Activated naive CD4-positive, alpha-beta T cell treated with anti-CD3 and anti-CD28 coated beads, Interleukin-2, amount 10 ng/mL, durations not matched to agents 7 days and 5 days (primary cell): ENCODE results near the gene POU2F1.

Experiments used
- CTCF ChIA-PET: fragments of 350-600 bp; sonication (Branson Sonifier 250); formaldehyde crosslinking; loops from one replicate; lab custom pipeline; 2021; ENCODE audit warnings: antibody characterized with exemption; lab: Charles Lee
- DNase-seq: peaks from one replicate; pipeline ENCODE4 v3.0.0-alpha.2; 2020
- H3K27ac Mint-ChIP-seq: one replicate; pipeline ENCODE4 v1.8.0; 2021; ENCODE audit warnings: mild to moderate bottlenecking, moderate library complexity, mixed read lengths
- H3K27me3 Mint-ChIP-seq: one replicate; pipeline ENCODE4 v1.8.0; 2021; ENCODE audit warnings: mild to moderate bottlenecking, mixed read lengths
- H3K36me3 Mint-ChIP-seq: one replicate; pipeline ENCODE4 v1.8.0; 2021; ENCODE audit warnings: mixed read lengths
- H3K4me1 Mint-ChIP-seq: one replicate; pipeline ENCODE4 v1.8.0; 2021; ENCODE audit warnings: mixed read lengths
- H3K4me3 Mint-ChIP-seq: one replicate; pipeline ENCODE4 v1.8.0; 2021; ENCODE audit warnings: mild to moderate bottlenecking, moderate library complexity, mixed read lengths
- H3K9me3 Mint-ChIP-seq: one replicate; pipeline ENCODE4 v1.8.0; 2021; ENCODE audit warnings: mixed read lengths

The POU2F1 gene

DNA sequence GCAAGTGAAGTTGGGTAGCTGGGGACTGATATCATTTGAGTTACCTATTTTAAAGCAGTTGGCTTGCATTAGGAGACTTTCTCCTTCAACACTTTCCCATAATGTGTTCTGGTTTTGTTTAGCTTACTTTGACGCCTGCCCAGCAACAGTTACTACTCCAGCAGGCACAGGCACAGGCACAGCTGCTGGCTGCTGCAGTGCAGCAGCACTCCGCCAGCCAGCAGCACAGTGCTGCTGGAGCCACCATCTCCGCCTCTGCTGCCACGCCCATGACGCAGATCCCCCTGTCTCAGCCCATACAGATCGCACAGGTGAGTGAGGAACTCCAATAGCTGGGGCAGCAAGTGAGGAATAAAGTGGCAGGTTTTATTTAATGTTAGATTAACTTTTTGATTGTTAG lies 153.3 kb downstream of the POU2F1 start:
- CTCF ChIA-PET: interaction anchor here (1.0 to 1.4 kb wide), 3 partner anchors 8 to 166 kb away, joined by 3 read pairs; no protein-coding TSS in a partner anchor
- Mint-ChIP-seq H3K27ac (no peak overlapping the region), H3K9me3 (no peaks in the 10 kb centered on the region), H3K4me1 (no peaks in the 10 kb centered on the region), H3K27me3 (no peaks in the 10 kb centered on the region), H3K36me3 (peaks cover 13% of the 10 kb centered on the region), H3K4me3 (no peak overlapping the region)
- DNase-seq: no peak

DNA sequence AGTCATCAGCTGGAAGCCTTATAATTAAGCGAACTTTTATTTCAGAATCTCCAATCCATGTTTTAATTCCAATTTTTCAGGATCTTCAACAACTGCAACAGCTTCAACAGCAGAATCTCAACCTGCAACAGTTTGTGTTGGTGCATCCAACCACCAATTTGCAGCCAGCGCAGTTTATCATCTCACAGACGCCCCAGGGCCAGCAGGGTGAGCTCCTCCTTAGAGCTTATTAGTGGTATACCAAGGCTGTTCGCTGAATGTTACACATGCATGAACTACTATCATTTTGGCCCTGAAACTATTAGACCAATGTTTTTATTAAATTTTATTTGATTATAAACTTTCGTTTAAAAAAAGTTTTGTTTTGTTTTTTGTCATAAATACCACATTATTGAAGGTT lies 155.3 kb downstream of the POU2F1 start:
- Mint-ChIP-seq H3K27me3 (no peaks in the 10 kb centered on the region), H3K27ac (no peak overlapping the region), H3K4me1 (no peaks in the 10 kb centered on the region), H3K9me3 (no peaks in the 10 kb centered on the region), H3K36me3 (peaks cover 13% of the 10 kb centered on the region), H3K4me3 (no peak overlapping the region)
- no peak for DNase-seq
- CTCF ChIA-PET: interaction anchor here (1.5 kb wide), 1 partner anchor 158 kb away, joined by 3 read pairs; no protein-coding TSS in a partner anchor

DNA sequence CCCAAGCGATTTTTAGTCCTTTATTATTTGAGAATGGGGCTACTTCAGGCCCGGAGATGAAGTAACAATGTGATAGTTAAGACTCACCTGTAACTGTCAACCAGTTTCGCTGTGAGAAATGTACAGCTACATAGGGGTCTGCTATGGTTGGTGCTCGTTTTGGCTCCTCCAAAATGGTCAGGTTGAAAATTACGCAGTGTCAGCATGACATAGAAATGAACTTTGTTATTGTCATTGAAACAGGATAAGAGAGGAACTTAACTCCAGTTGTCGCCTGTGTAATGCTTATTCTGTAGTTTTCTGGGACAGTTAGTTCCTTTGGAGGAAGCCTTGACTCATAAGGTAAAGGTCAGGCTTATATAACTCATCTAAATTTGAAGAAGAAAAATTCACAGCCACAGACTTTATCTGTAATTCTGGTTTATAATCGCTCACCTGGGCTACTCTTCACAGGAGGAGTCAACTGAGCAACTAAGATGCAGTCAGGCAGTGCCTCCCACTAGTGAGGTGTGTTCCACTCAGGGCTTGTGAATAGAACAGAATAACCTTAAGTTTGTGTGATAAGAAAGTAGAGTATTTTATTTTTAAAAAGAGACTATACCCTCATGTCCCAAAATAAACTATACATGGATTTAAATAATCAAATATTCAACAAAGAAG lies 166.7 kb downstream of the POU2F1 start:
- peaks cover 28% of the 10 kb centered on the region for H3K36me3 Mint-ChIP-seq
- H3K4me3 Mint-ChIP-seq: no peak overlapping the region
- H3K27me3 Mint-ChIP-seq: no peaks in the 10 kb centered on the region
- H3K27ac Mint-ChIP-seq: no peak overlapping the region
- DNase-seq: no peak
- H3K4me1 Mint-ChIP-seq: no peaks in the 10 kb centered on the region
- CTCF ChIA-PET: no interaction called here
- H3K9me3 Mint-ChIP-seq: no peaks in the 10 kb centered on the region

DNA sequence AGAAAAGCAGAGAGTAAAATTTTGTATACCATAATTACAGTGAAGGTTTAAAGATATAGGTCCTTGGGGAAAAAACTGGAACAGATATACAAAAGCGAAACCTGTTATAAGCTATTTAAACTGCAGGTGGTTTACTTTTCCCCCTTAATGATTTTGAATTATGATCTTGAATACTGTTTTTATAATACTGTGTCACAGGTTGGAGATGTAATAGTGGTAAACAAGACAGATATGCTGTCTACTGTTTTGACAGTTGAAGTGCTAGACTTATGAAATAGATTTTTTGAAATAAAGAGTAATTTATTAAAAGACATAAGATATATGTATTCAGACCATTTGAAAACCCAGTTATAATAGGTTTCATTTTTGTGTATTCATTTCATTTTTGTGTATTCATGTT lies 168.3 kb downstream of the POU2F1 start:
- H3K4me3 Mint-ChIP-seq: no peak overlapping the region
- H3K4me1 Mint-ChIP-seq: no peaks in the 10 kb centered on the region
- H3K27me3 Mint-ChIP-seq: no peaks in the 10 kb centered on the region
- CTCF ChIA-PET: no interaction called here
- H3K36me3 Mint-ChIP-seq: peaks cover 25% of the 10 kb centered on the region
- H3K27ac Mint-ChIP-seq: no peak overlapping the region
- H3K9me3 Mint-ChIP-seq: no peaks in the 10 kb centered on the region
- no peak for DNase-seq

GRCh38 chr1:167392200-167392696 lies 171.6 kb downstream of the POU2F1 start:
- Mint-ChIP-seq H3K9me3 (no peaks in the 10 kb centered on the region), H3K27ac (no peak overlapping the region), H3K27me3 (no peaks in the 10 kb centered on the region), H3K4me3 (no peak overlapping the region), H3K36me3 (peaks cover 9% of the 10 kb centered on the region), H3K4me1 (no peaks in the 10 kb centered on the region)
- no peak for DNase-seq
- CTCF ChIA-PET: interaction anchor here (0.7 to 1.1 kb wide), 3 partner anchors 10 to 141 kb away, joined by 3 to 4 read pairs (median 3); no protein-coding TSS in a partner anchor

- no peaks in the 10 kb centered on the region for H3K27me3 Mint-ChIP-seq
- CTCF ChIA-PET: interaction anchor here (1.0 to 5.3 kb wide), 5 partner anchors 11 to 140 kb away, joined by 3 to 48 read pairs (median 6); no protein-coding TSS in a partner anchor
- no peaks in the 10 kb centered on the region for H3K9me3 Mint-ChIP-seq
- H3K4me3 Mint-ChIP-seq: no peak overlapping the region
- H3K36me3 Mint-ChIP-seq: peaks cover 23% of the 10 kb centered on the region
- no peak for DNase-seq
- peaks cover 4% of the 10 kb centered on the region for H3K4me1 Mint-ChIP-seq
- no peak overlapping the region for H3K27ac Mint-ChIP-seq
Observed at GRCh38 chr1:167400359-167400953, 179.8 kb downstream of the POU2F1 start.

DNA sequence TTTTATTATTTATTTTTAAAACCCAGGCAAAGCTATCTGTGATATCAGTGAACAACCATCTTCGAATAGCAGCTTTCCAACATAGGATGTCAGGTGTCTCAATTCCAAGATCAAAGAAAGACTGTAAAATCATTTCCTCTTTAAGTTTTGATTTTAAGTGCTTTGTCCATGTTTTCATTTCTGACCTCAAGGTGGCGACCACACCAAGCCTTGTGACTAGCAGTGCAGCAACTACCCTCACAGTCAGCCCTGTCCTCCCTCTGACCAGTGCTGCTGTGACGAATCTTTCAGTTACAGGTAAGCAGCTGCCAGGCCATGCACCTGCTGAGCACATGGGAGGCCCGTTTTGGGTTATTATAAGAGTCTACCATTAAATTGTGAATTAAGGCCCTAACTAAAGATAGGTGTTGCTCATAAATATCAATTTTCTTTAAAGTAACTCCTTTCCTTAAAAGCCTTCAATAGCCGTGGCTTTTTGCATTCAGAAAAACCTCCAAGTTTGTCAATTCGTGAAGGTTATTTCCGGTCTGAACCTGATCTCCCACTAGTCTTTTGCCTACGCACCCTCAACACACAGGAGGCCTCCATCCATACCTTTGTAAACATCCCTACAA lies 180.7 kb downstream of the POU2F1 start:
- Mint-ChIP-seq H3K4me3 (no peak overlapping the region), H3K4me1 (peaks cover 4% of the 10 kb centered on the region), H3K9me3 (no peaks in the 10 kb centered on the region), H3K27me3 (no peaks in the 10 kb centered on the region), H3K36me3 (peaks cover 30% of the 10 kb centered on the region), H3K27ac (no peak overlapping the region)
- CTCF ChIA-PET: interaction anchor here (0.7 to 5.3 kb wide), 12 partner anchors 10 to 199 kb away, joined by 3 to 48 read pairs (median 4); no protein-coding TSS in a partner anchor
- DNase-seq: peak; percentile 65

DNA sequence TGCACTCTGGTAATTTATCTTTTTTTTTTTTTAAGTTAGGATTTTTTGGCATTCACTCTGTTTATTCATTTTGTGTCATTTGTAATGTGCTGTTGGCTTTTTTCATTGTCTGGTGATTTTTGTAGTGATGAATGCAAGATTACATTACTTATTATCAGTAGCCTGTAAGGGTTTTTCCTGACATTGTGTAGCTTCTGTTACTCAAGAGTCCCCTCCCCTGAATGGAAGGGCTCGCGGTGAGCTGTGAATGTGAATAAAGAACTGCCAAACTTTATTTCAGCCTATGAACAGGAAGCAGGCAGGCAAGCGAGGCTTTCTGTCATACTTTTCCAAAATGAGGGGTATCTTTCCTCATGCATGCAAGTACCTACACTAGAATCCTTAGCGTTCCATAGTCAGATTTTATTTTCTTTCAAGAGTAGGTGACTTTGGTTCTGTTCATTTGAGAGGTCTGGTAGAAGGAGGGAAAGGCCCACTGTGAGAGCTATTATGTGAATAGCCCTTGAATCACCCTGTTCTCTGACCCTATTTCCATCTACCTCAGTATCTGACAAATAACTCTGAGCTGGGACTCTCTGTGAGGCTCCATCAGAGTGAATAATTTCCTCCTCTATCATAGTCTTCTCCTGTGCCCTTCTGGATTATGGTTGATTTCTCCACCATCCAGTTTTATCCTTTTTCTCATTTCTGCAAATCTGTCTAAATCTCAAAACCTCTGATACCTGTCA lies 183.6 kb downstream of the POU2F1 start:
- H3K4me1 Mint-ChIP-seq: peaks cover 4% of the 10 kb centered on the region
- DNase-seq: no peak
- CTCF ChIA-PET: interaction anchor here (0.8 to 5.3 kb wide), 3 partner anchors 9 to 129 kb away, joined by 3 to 48 read pairs (median 4); no protein-coding TSS in a partner anchor
- peaks cover 23% of the 10 kb centered on the region for H3K36me3 Mint-ChIP-seq
- no peaks in the 10 kb centered on the region for H3K9me3 Mint-ChIP-seq
- H3K27me3 Mint-ChIP-seq: no peaks in the 10 kb centered on the region
- H3K27ac Mint-ChIP-seq: no peak overlapping the region
- no peak overlapping the region for H3K4me3 Mint-ChIP-seq

DNA sequence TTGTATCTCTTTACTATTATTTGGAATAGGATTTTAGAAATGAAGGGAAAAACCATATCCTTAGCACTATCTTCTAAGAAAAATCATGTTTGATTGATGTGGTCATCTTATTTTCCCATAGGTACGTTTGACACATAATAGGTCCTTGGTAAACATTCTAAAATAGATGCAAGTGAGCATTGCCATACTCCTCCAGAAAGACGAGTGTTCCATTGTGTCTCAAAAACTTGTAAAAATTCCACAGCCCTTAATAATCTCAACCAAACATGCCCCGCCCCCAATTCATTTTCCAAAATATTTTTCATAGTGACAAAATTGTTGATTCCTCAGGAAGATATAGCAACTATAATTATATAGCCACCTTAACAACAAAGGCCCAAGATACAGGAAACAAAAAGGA lies 184.2 kb downstream of the POU2F1 start:
- Mint-ChIP-seq H3K4me3 (no peak overlapping the region), H3K27ac (no peak overlapping the region), H3K36me3 (peaks cover 23% of the 10 kb centered on the region), H3K27me3 (no peaks in the 10 kb centered on the region), H3K9me3 (no peaks in the 10 kb centered on the region), H3K4me1 (peaks cover 4% of the 10 kb centered on the region)
- CTCF ChIA-PET: interaction anchor here (0.8 to 5.3 kb wide), 3 partner anchors 8 to 129 kb away, joined by 3 to 48 read pairs (median 4); no protein-coding TSS in a partner anchor
- no peak for DNase-seq

DNA sequence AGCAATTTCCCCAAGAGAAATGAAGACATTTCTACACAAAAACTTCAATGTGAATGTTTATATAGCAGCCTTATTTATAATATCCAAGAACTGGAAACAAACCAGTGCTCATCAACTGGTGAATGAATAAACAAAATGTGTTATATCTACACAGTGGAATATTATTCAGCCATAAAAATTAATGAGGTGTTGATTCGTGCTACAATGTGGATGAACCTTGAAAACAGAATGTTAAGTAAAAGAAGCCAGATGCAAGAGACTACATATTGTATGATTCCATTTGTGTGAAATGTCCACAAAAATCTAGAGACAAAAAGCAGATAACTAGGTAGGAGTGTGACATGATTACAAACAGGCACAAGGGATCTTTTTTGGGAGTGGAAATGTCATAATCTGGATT lies 187.7 kb downstream of the POU2F1 start:
- H3K9me3 Mint-ChIP-seq: no peaks in the 10 kb centered on the region
- DNase-seq: no peak
- no peak overlapping the region for H3K27ac Mint-ChIP-seq
- peaks cover 34% of the 10 kb centered on the region for H3K36me3 Mint-ChIP-seq
- CTCF ChIA-PET: interaction anchor here (1.0 to 1.9 kb wide), 7 partner anchors 125 to 344 kb away, joined by 3 to 9 read pairs (median 7); no protein-coding TSS in a partner anchor
- peaks cover 8% of the 10 kb centered on the region for H3K4me1 Mint-ChIP-seq
- no peaks in the 10 kb centered on the region for H3K27me3 Mint-ChIP-seq
- no peak overlapping the region for H3K4me3 Mint-ChIP-seq

DNA sequence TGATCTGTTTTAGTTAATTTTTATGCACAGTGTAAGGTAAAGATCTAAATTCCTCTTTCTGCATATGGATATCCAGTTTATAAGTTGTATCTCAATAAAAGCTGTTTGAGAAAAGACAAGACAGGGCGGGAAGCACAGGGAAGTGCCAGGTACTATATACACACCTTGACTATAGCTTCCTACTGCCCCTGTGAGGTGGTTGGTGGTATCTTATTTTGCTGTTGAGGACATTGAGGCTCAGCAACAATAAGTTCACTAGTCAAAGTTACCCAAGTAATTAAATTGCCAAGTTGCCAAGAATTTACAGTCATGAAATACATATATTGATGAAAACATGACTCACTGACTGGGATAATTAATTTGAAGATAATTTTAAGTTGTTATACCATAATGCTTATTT lies 188.5 kb downstream of the POU2F1 start:
- Mint-ChIP-seq H3K27ac (peak overlapping the region; percentile 21), H3K4me1 (peaks cover 8% of the 10 kb centered on the region), H3K4me3 (no peak overlapping the region), H3K36me3 (peaks cover 37% of the 10 kb centered on the region), H3K27me3 (no peaks in the 10 kb centered on the region), H3K9me3 (no peaks in the 10 kb centered on the region)
- CTCF ChIA-PET: interaction anchor here (1.0 to 1.7 kb wide), 9 partner anchors 13 to 345 kb away, joined by 3 to 9 read pairs (median 4); no protein-coding TSS in a partner anchor
- no peak for DNase-seq

- no peak overlapping the region for H3K4me3 Mint-ChIP-seq
- H3K4me1 Mint-ChIP-seq: peaks cover 8% of the 10 kb centered on the region
- CTCF ChIA-PET: interaction anchor here (0.7 to 1.2 kb wide), 3 partner anchors 11 to 144 kb away, joined by 3 read pairs; no protein-coding TSS in a partner anchor
- no peaks in the 10 kb centered on the region for H3K9me3 Mint-ChIP-seq
- H3K27me3 Mint-ChIP-seq: no peaks in the 10 kb centered on the region
- H3K36me3 Mint-ChIP-seq: peaks cover 41% of the 10 kb centered on the region
- no peak overlapping the region for H3K27ac Mint-ChIP-seq
- no peak for DNase-seq
Observed at GRCh38 chr1:167412072-167412471, 191.4 kb downstream of the POU2F1 start.

GRCh38 chr1:167412920-167413319 lies 192.2 kb downstream of the POU2F1 start:
- Mint-ChIP-seq H3K4me3 (no peak overlapping the region), H3K27ac (no peak overlapping the region), H3K27me3 (no peaks in the 10 kb centered on the region), H3K9me3 (no peaks in the 10 kb centered on the region), H3K36me3 (peaks cover 43% of the 10 kb centered on the region), H3K4me1 (peaks cover 8% of the 10 kb centered on the region)
- DNase-seq: no peak
- CTCF ChIA-PET: interaction anchor here (0.7 to 1.6 kb wide), 5 partner anchors 8 to 122 kb away, joined by 3 to 5 read pairs (median 3); no protein-coding TSS in a partner anchor
